Panc1 (cell line): ENCODE data around the gene TM2D1. TPM values are rescaled to one million over a fixed set of nuclear protein-coding genes. Genes with fewer than 3 reads are reported as not detected.

Source experiments
- ATAC-seq: fragments of 200-7000 bp; cut with Tn5 transposase; 2 replicates; pipeline ENCODE4 v1.9.1; 2020; ENCODE audit warnings: mild to moderate bottlenecking, moderate library complexity
- BruUV-seq: library from RNA; stranded (reverse); fragments of 400-500 nt; replicated peaks from 2 replicates; lab custom pipeline; 2021; lab: Mats Ljungman, UMichigan
- CTCF ChIA-PET: fragments of 300-600 bp; sonication (Branson Sonifier 250); formaldehyde crosslinking; loops from one replicate; lab custom pipeline; 2022; ENCODE audit warnings: antibody characterized with exemption; lab: Charles Lee
- POLR2A ChIA-PET: fragments of 300-600 bp; sonication (Branson Sonifier 250); formaldehyde crosslinking; loops from one replicate; lab custom pipeline; 2022; ENCODE audit warnings: antibody characterized with exemption; lab: Charles Lee
- DNase-seq: peaks from one replicate; pipeline ENCODE4 v3.0.0-alpha.2; 2010; ENCODE audit warnings: low read depth, low spot score
- H3K27ac ChIP-seq: 2 replicates; pipeline ENCODE4 v1.5.1; 2011; ENCODE audit warnings: mild to moderate bottlenecking, low read length, inconsistent platforms
- H3K27me3 ChIP-seq: fragments of 200-500 bp; sonication (Bioruptor generic); 2 replicates; pipeline ENCODE4 v1.6.0; 2014; ENCODE audit warnings: low read length, inconsistent platforms; ENCODE audit not compliant: control insufficient read depth, insufficient read depth
- H3K36me3 ChIP-seq: fragments of 200-500 bp; sonication (Bioruptor generic); 2 replicates; pipeline ENCODE4 v1.5.1; 2014; ENCODE audit warnings: inconsistent platforms, mild to moderate bottlenecking, low read length, moderate library complexity; ENCODE audit not compliant: control insufficient read depth, insufficient read depth
- H3K4me1 ChIP-seq: 2 replicates; pipeline ENCODE4 v1.5.1; 2011; ENCODE audit warnings: inconsistent platforms, mild to moderate bottlenecking, low read length, moderate library complexity; ENCODE audit not compliant: control insufficient read depth, insufficient read depth
- H3K4me3 ChIP-seq, 2 experiments: 2 replicates each; pipeline ENCODE4 v1.5.1; 2011 to 2012; ENCODE audit warnings: low read depth in 2 of 2, low read length in 2 of 2, mild to moderate bottlenecking in 2 of 2, inconsistent platforms in 1 of 2, moderate library complexity in 1 of 2
- H3K9me3 ChIP-seq: fragments of 200-500 bp; sonication (Bioruptor generic); 2 replicates; pipeline ENCODE4 v1.5.1; 2014; ENCODE audit warnings: low read depth, mild to moderate bottlenecking, inconsistent platforms, low read length, moderate library complexity; ENCODE audit not compliant: control insufficient read depth, insufficient read depth
- CTCF ChIP-seq: fragments of 450-650 bp; IDR thresholded peaks from 2 replicates; pipeline ENCODE4 v1.5.1; 2017; ENCODE audit warnings: mild to moderate bottlenecking
- POLR2AphosphoS5 ChIP-seq: IDR thresholded peaks from 2 replicates; pipeline ENCODE4 v1.6.1; 2012; ENCODE audit warnings: mild to moderate bottlenecking, low read depth, low read length, moderate library complexity
- REST ChIP-seq, 2 experiments: IDR thresholded peaks; 2 replicates each; pipeline ENCODE4 v1.6.1; 2011 to 2012; ENCODE audit warnings: low read depth in 2 of 2, control low read depth in 1 of 2, low read length in 1 of 2, mild to moderate bottlenecking in 1 of 2, moderate library complexity in 1 of 2; ENCODE audit not compliant: insufficient read depth in 1 of 2
- SIN3A ChIP-seq: IDR thresholded peaks from 2 replicates; pipeline ENCODE4 v1.6.1; 2012; ENCODE audit warnings: low read depth, mild to moderate bottlenecking, low read length, moderate library complexity, borderline replicate concordance; ENCODE audit not compliant: insufficient read depth
- TCF7L2 ChIP-seq: IDR thresholded peaks from 2 replicates; pipeline ENCODE4 v1.6.1; 2011; ENCODE audit warnings: mild to moderate bottlenecking, low read depth, low read length, inconsistent platforms
- in situ Hi-C: cut with HindIII; loops from 2 replicates; pipeline ENCODE4 v1.10.0; 2016; ENCODE audit warnings: low sequenced_read_pairs, low pct_unique_long_range_greater_than_20kb
- intact Hi-C: fragments of 100-400 bp; cut with micrococcal nuclease; formaldehyde crosslinking; loops from one replicate; pipeline ENCODE4 v1.10.0; 2022; ENCODE audit not compliant: unreplicated experiment
- total RNA-seq: library from RNA; stranded (reverse); gene quantifications from one replicate; pipeline ENCODE4 v1.2.1, GENCODE V29; 2021; ENCODE audit not compliant: unreplicated experiment

Gene TM2D1
- total RNA-seq, 1 experiment from 2014 or later, result 43.2 TPM

DNA sequence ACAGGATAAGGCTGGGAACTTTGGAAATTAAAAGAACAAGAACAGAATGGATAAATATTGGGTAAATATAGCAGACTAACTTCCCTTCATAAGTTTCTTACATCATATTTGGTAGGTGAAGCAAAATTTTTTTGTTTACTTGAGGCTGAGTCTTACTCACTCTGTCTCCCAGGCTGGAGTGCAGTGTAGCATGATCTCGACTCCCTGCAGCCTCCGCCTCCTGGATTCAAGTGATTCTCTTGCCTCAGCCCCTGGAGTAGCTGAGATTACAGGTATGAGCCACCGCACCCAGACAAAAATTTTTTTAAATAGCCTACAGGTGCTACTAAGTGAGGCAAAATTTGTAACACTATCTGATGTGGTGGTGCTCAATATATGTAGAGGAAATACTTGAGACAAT is 50.7 kb downstream of the TM2D1 start:
- Histone ChIP-seq H3K27me3 (no peaks in the 10 kb centered on the region), H3K27ac (no peak overlapping the region), H3K4me3 (no peak overlapping the region), H3K4me1 (no peaks in the 10 kb centered on the region), H3K9me3 (no peaks in the 10 kb centered on the region), H3K36me3 (no peaks in the 10 kb centered on the region)
- ChIA-PET CTCF (interaction anchor here (0.9 kb wide), 1 partner anchor 42 kb away, joined by 4 read pairs; no protein-coding TSS in a partner anchor), POLR2A (no interaction called here)
- ATAC-seq, result no peak
- BruUV-seq, result no TSS peak
- in situ Hi-C loops, result no loop called here
- DNase-seq, result no peak
- intact Hi-C loops, result no loop called here
- no peak for TF ChIP-seq TCF7L2

DNA sequence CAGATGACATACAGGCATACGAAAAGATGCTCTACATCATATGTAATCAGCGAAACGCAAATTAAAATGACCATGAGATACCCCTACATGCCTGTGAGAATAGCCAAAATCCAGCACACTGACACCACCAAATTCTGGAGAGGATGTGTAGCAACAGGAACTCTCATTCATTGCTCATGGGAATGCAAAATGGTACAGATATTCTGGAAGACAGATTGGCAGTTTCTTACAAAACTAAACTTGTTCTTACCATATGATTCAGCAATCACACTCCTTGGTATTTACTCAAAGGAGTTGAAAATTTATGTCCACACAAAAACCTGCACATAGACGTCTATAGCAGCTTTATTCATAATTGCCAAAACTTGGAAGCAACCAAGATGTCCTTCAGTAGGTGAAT is 52.6 kb downstream of the TM2D1 start:
- intact Hi-C loops (no loop called here), in situ Hi-C loops (no loop called here)
- H3K27me3 ChIP-seq, result no peaks in the 10 kb centered on the region
- TF ChIP-seq POLR2AphosphoS5 (no peak), TCF7L2 (no peak), SIN3A (no peak), REST (IDR thresholded peaks at IDR 0.05; ENCODE audit: insufficient read depth in 1 of 2, low read depth in 2 of 2, low read length in 1 of 2) (no peak), CTCF (no peak)
- ATAC-seq (no peak), DNase-seq (no peak)
- H3K9me3 ChIP-seq, result no peaks in the 10 kb centered on the region
- ChIA-PET CTCF (no interaction called here), POLR2A (no interaction called here)
- BruUV-seq, result no TSS peak
- no peaks in the 10 kb centered on the region for H3K4me1 ChIP-seq
- no peaks in the 10 kb centered on the region for H3K36me3 ChIP-seq
- H3K4me3 ChIP-seq, result no peak overlapping the region
- H3K27ac ChIP-seq, result no peak overlapping the region

DNA sequence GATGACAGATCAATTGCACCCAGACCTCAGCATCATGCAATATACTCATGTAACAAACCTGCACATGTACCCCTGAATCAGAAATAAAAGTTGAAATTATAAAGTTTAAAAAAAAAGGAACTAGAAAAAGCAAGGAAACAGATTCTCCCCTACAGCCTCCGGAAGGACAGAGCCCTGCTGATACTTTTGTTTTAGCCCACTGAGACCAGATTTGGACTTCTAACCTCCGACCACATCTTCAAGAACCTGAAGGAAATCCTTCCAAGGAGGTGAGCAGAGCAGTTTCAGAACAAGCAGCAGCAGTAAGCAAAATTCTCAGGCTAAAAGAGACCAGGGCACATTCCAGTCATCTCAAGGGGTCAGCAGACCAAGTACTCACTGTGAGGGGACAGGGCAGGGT is 54.5 kb downstream of the TM2D1 start:
- Histone ChIP-seq H3K27ac (no peak overlapping the region), H3K27me3 (no peaks in the 10 kb centered on the region), H3K4me3 (no peak overlapping the region), H3K36me3 (no peaks in the 10 kb centered on the region), H3K4me1 (no peaks in the 10 kb centered on the region), H3K9me3 (no peaks in the 10 kb centered on the region)
- CTCF ChIA-PET, result no interaction called here
- in situ Hi-C loops, result no loop called here
- intact Hi-C loops, result no loop called here
- DNase-seq, result no peak
- BruUV-seq, result no TSS peak
- no peak for TF ChIP-seq CTCF
- no peak for ATAC-seq
- POLR2A ChIA-PET, result no interaction called here
